ENCODE data around the gene RNF146. TPM values are rescaled to one million over a fixed set of nuclear protein-coding genes. Genes with fewer than 3 reads are reported as not detected.

The RNF146 gene
- total and polyA plus RNA-seq, 9 of the 15 experiments (the other 6 are each of a cell fraction or from before 2014, with no cell fraction given): 8.4 to 30.5 (median 17.5) TPM

DNA sequence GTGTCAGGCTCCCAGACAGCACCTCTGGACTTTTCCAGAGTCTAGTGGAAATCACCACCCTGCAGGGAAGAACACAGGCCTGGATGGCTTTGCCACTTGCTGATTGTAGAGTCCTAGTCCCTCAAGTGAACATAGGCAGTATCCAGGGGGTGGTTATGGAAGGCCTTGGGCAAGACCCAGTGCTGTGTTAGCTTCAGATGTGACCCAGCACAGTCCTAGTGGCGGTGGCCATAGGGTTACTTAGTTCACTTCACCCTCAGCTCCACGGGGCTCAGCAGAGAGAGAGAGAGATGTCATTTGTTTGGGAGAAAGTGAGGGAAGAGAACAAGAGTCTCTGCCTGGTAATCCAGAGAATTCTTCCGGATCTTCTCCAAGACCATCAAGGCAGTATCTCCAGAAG is 37.3 kb downstream of the RNF146 start:
- CTCF ChIA-PET (ENCODE audit: low intra/inter-chr PET ratio): interaction anchor here (0.7 kb wide), 1 partner anchor 265 kb away, joined by 3 read pairs; no protein-coding TSS in a partner anchor
- no peak overlapping the region for H3K4me2 ChIP-seq (ENCODE audit: insufficient read depth, low read length)

DNA sequence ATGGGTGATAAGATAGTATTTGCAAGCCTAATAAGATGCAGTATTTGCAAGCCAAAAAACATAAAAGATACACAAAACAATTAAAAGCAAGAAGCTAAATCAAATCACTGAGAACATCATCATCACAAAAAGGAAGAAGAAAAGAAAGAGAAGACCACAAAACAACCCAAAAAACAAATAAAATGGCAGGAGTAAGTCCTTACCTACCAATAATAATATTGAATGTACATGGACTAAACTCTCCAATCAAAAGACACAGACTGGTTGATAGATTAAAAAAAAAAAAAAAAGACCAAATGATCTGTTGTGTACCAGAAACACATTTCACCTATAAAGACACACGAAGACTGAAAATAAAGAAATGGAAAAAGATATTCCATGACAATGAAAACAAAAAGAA is 39.1 kb downstream of the RNF146 start:
- FAIRE-seq (no peak), DNase-seq (ENCODE audit: extremely low read depth in 1 of 4, low spot score in 3 of 4) (no peak), ATAC-seq (no peak)
- Histone ChIP-seq H4K20me1 (replicated peaks; ENCODE audit: control insufficient read depth, insufficient read depth, low read length) (no peaks in the 10 kb centered on the region; the same call in 1 of the 2 replicates), H3K9ac (ENCODE audit: insufficient read depth in 1 of 2, low read depth in 2 of 2, low read length in 2 of 2) (no peak overlapping the region), H3K9me3 (replicated peaks; ENCODE audit: control insufficient read depth, insufficient read depth, low read depth, low read length) (no peaks in the 10 kb centered on the region), H3K27me3 (ENCODE audit: control insufficient read depth in 2 of 2, insufficient read depth in 2 of 2, low read length in 2 of 2) (no peaks in the 10 kb centered on the region), H3K4me1 (replicated peaks in 1 of 2; ENCODE audit: control insufficient read depth in 2 of 2, insufficient read depth in 2 of 2, low read length in 2 of 2) (no peaks in the 10 kb centered on the region), H3K79me2 (ENCODE audit: control insufficient read depth, insufficient read depth, low read length) (peaks cover 42% of the 10 kb centered on the region), H3K4me2 (ENCODE audit: insufficient read depth, low read length) (no peak overlapping the region), H3K9me1 (ENCODE audit: control insufficient read depth, insufficient read depth, low read length) (no peaks in the 10 kb centered on the region), H2AFZ (ENCODE audit: low read depth, low read length) (no peak overlapping the region), H3K27ac (ENCODE audit: extremely low read depth, low read depth, low read length) (no peak overlapping the region), H3K4me3 (no peak overlapping the region), H3K36me3 (ENCODE audit: control insufficient read depth, insufficient read depth, low read length) (peaks cover 12% of the 10 kb centered on the region; the same call in 1 of the 3 replicates)
- peak; percentile 89 for TF ChIP-seq ZNF507 (tag; conservative IDR thresholded peaks at IDR 0.05)
- no peak for TF ChIP-seq RHOXF2B (CRISPR knock-in tag; conservative IDR thresholded peaks at IDR 0.05)
- 100% methylated on average over 1 of the region's 1 CpG for WGBS (ENCODE audit: insufficient coverage, low coverage, missing lambda C conversion rate)
- ChIA-PET POLR2A (no interaction called here), CTCF (ENCODE audit: low intra/inter-chr PET ratio) (no interaction called here)
- no TSS peak for BruUV-seq (replicated peaks)
- intact Hi-C loops (cut with micrococcal nuclease): no loop called here
- in situ Hi-C loops (cut with MboI): loop anchor here (10.0 kb wide), 1 partner anchor 119 kb away; no protein-coding TSS in a partner anchor

More for the DNA sequence above, 37.3 kb downstream of the RNF146 start:
- in situ Hi-C loops (cut with MboI): loop anchor here (10.0 kb wide), 1 partner anchor 121 kb away; no protein-coding TSS in a partner anchor
- H3K4me3 ChIP-seq: no peak overlapping the region
- no peaks in the 10 kb centered on the region; the same call in none of the 2 replicates for H4K20me1 ChIP-seq (replicated peaks; ENCODE audit: control insufficient read depth, insufficient read depth, low read length)
- H3K9ac ChIP-seq (ENCODE audit: insufficient read depth in 1 of 2, low read depth in 2 of 2, low read length in 2 of 2): 0 out of 4 replicates have a peak overlapping the region, but pooled peaks of 1 of the 2 experiments have one; percentile 12
- no peaks in the 10 kb centered on the region for H3K4me1 ChIP-seq (replicated peaks in 1 of 2; ENCODE audit: control insufficient read depth in 2 of 2, insufficient read depth in 2 of 2, low read length in 2 of 2)
- DNase-seq (ENCODE audit: extremely low read depth in 1 of 4, low spot score in 3 of 4) (no peak), ATAC-seq (peak; percentile 51; the same call in 2 of the 3 replicates), FAIRE-seq (no peak)
- WGBS (ENCODE audit: insufficient coverage, low coverage, missing lambda C conversion rate): 88% methylated on average over 3 of the region's 3 CpGs
- no peak overlapping the region for H2AFZ ChIP-seq (ENCODE audit: low read depth, low read length)
- H3K36me3 ChIP-seq (ENCODE audit: control insufficient read depth, insufficient read depth, low read length): peaks cover 11% of the 10 kb centered on the region; the same call in 1 of the 3 replicates
- H3K9me1 ChIP-seq (ENCODE audit: control insufficient read depth, insufficient read depth, low read length): no peaks in the 10 kb centered on the region
- intact Hi-C loops (cut with micrococcal nuclease): loop anchor here (2.0 to 5.0 kb wide), 2 partner anchors 39 to 233 kb away; partner anchors contain the start of gene ECHDC1
- no peaks in the 10 kb centered on the region for H3K27me3 ChIP-seq (ENCODE audit: control insufficient read depth in 2 of 2, insufficient read depth in 2 of 2, low read length in 2 of 2)
- TF ChIP-seq ZNF75A (CRISPR knock-in tag; IDR thresholded peaks at IDR 0.05) (no peak), MYC (IDR thresholded peaks at IDR 0.05; ENCODE audit: low read depth, low read length) (no peak), MYC (CRISPR knock-in tag; IDR thresholded peaks at IDR 0.05; ENCODE audit: borderline replicate concordance, low read depth) (no peak), ZKSCAN3 (CRISPR knock-in tag; IDR thresholded peaks at IDR 0.05) (no peak), RBM39 (optimal IDR thresholded peaks at IDR 0.05; ENCODE audit: low read depth, low read length) (no peak), MED1 (CRISPR knock-in tag; IDR thresholded peaks at IDR 0.05; ENCODE audit: borderline replicate concordance) (no peak), PYGO2 (tag; IDR thresholded peaks at IDR 0.05) (no peak), SAFB (IDR thresholded peaks at IDR 0.05; ENCODE audit: borderline replicate concordance, low read depth, low read length) (no peak), ZNF253 (CRISPR knock-in tag; conservative IDR thresholded peaks at IDR 0.05) (no peak)
- POLR2A ChIA-PET: interaction anchor here (0.7 to 1.3 kb wide), 2 partner anchors 16 to 20 kb away, joined by 4 read pairs; no protein-coding TSS in a partner anchor
- H3K9me3 ChIP-seq (replicated peaks; ENCODE audit: control insufficient read depth, insufficient read depth, low read depth, low read length): no peaks in the 10 kb centered on the region
- peaks cover 38% of the 10 kb centered on the region for H3K79me2 ChIP-seq (ENCODE audit: control insufficient read depth, insufficient read depth, low read length)
- H3K27ac ChIP-seq (ENCODE audit: extremely low read depth, low read depth, low read length): no peak overlapping the region
- BruUV-seq (replicated peaks): no TSS peak
